HepG2 (cell line): Measurements from ENCODE around the gene SMTNL1. TPM values are rescaled to one million over a fixed set of nuclear protein-coding genes. Genes with fewer than 3 reads are reported as not detected.

ENCODE experiments used
- AHR ChIP-seq: IDR thresholded peaks from 2 replicates; pipeline ENCODE4 v1.6.1; 2018; ENCODE audit warnings: missing genetic modification reagents, missing compliant biosample characterization
- DMAP1 ChIP-seq: IDR thresholded peaks from 2 replicates; pipeline ENCODE4 v1.6.1; 2016
- DPF2 ChIP-seq: sonication (generic); formaldehyde crosslinking; IDR thresholded peaks from 2 replicates; pipeline ENCODE4 v1.4.0; 2020; ENCODE audit warnings: mild to moderate bottlenecking, low read depth, missing genetic modification reagents, borderline replicate concordance
- HDAC6 ChIP-seq: fragments of 200-600 bp; sonication (generic); IDR thresholded peaks from 2 replicates; pipeline ENCODE4 v1.7.0; 2017; ENCODE audit warnings: mild to moderate bottlenecking, antibody characterized with exemption, low read length, low read depth
- HMG20A ChIP-seq: IDR thresholded peaks from 2 replicates; pipeline ENCODE4 v1.6.1; 2016; ENCODE audit warnings: borderline replicate concordance
- IKZF1 ChIP-seq: fragments of 450-650 bp; IDR thresholded peaks from 2 replicates; pipeline ENCODE4 v1.7.1; 2016
- KLF6 ChIP-seq: IDR thresholded peaks from 2 replicates; pipeline ENCODE4 v1.8.0; 2016; ENCODE audit warnings: missing biosample characterization, missing genetic modification reagents
- POLR2G ChIP-seq: fragments of 200-400 bp; formaldehyde crosslinking; IDR thresholded peaks from 2 replicates; pipeline ENCODE4 v1.6.1; 2018; ENCODE audit warnings: mild to moderate bottlenecking, low read depth, low read length, moderate library complexity
- RARG ChIP-seq: sonication (generic); formaldehyde crosslinking; IDR thresholded peaks from 2 replicates; pipeline ENCODE4 v1.4.0; 2020; ENCODE audit warnings: low read depth, mild to moderate bottlenecking, missing genetic modification reagents
- RCOR2 ChIP-seq: IDR thresholded peaks from 2 replicates; pipeline ENCODE4 v1.6.1; 2016; ENCODE audit warnings: missing biosample characterization, missing genetic modification reagents
- RNF2 ChIP-seq: fragments of 450-650 bp; conservative IDR thresholded peaks from 2 replicates; pipeline ENCODE4 v1.6.1; 2016; ENCODE audit warnings: low read depth
- ZNF17 ChIP-seq: sonication (generic); formaldehyde crosslinking; IDR thresholded peaks from 2 replicates; pipeline ENCODE4 v1.5.0; 2020; ENCODE audit warnings: mild to moderate bottlenecking, missing genetic modification reagents
- ZNF20 ChIP-seq: sonication (generic); formaldehyde crosslinking; IDR thresholded peaks from 2 replicates; pipeline ENCODE4 v1.4.0; 2020; ENCODE audit warnings: mild to moderate bottlenecking, moderate library complexity, missing genetic modification reagents
- ZNF674 ChIP-seq: sonication (generic); formaldehyde crosslinking; IDR thresholded peaks from 2 replicates; pipeline ENCODE4 v1.5.0; 2020; ENCODE audit warnings: low read depth, mild to moderate bottlenecking, missing genetic modification reagents
- ZNF780A ChIP-seq: sonication (generic); formaldehyde crosslinking; IDR thresholded peaks from 2 replicates; pipeline ENCODE4 v1.8.0; 2022; ENCODE audit warnings: mild to moderate bottlenecking, missing genetic modification reagents, moderate library complexity
- ZNF850 ChIP-seq: sonication (generic); formaldehyde crosslinking; conservative IDR thresholded peaks from 2 replicates; pipeline ENCODE4 v1.9.0; 2021; ENCODE audit warnings: mild to moderate bottlenecking, missing genetic modification reagents
- polyA plus RNA-seq, 8 experiments: library from polyadenylated mRNA; depleted of rRNA in 3 of 8; stranded (reverse) in 7 of 8; unstranded in 1 of 8; fragments of >200 nt; fragmentation: Illumina TruSeq in 4 of 8; extraction: Trizol in 4 of 8; gene quantifications; 2 replicates each; pipeline versions ENCODE4 v1.2.1 to v1.2.3, GENCODE V29; 2011 to 2016; ENCODE audit warnings: low read depth in 4 of 8, missing spikeins in 1 of 8, mixed read lengths in 1 of 8; ENCODE audit not compliant: insufficient read depth in 1 of 8
- total RNA-seq, 5 experiments: library from RNA; depleted of rRNA; stranded (reverse); fragments of >200 nt; fragmentation: Illumina TruSeq; extraction: Trizol; gene quantifications; 2 replicates each; pipeline ENCODE4 v1.2.3, GENCODE V29; 2016; ENCODE audit warnings: low read depth in 1 of 5
- TF ChIP-seq, protein P1 (sequence below): sonication (generic); formaldehyde crosslinking; IDR thresholded peaks from 2 replicates; pipeline ENCODE4 v1.5.0; 2020; ENCODE audit warnings: mild to moderate bottlenecking, missing genetic modification reagents, moderate library complexity
- TF ChIP-seq, protein P2 (sequence below): sonication (generic); formaldehyde crosslinking; IDR thresholded peaks from 2 replicates; pipeline ENCODE4 v1.8.1; 2023; ENCODE audit warnings: missing genetic modification reagents, inconsistent platforms, borderline replicate concordance
- TF ChIP-seq, protein P3 (sequence below): sonication (generic); formaldehyde crosslinking; IDR thresholded peaks from 2 replicates; pipeline ENCODE4 v1.4.0; 2020; ENCODE audit warnings: missing genetic modification reagents, borderline replicate concordance
- TF ChIP-seq, protein P4 (sequence below), 2 experiments: sonication (generic) in 1 of 2; formaldehyde crosslinking in 1 of 2; IDR thresholded peaks; 2 replicates each; pipeline versions ENCODE4 v1.4.0 to v1.6.1; 2018 to 2020; ENCODE audit warnings: missing genetic modification reagents in 2 of 2, borderline replicate concordance in 1 of 2, low read depth in 1 of 2, mild to moderate bottlenecking in 1 of 2, missing biosample characterization in 1 of 2
- TF ChIP-seq, protein P5 (sequence below): sonication (generic); formaldehyde crosslinking; IDR thresholded peaks from 2 replicates; pipeline ENCODE4 v1.4.0; 2020; ENCODE audit warnings: missing genetic modification reagents
- TF ChIP-seq, protein P6 (sequence below): IDR thresholded peaks from 2 replicates; pipeline ENCODE4 v1.6.1; 2018; ENCODE audit warnings: missing genetic modification reagents

The SMTNL1 gene
- total and polyA plus RNA-seq, 2 of the 13 experiments (the other 11 are each of a cell fraction or from before 2014, with no cell fraction given): 0.04 TPM; not detected in 1

DNA sequence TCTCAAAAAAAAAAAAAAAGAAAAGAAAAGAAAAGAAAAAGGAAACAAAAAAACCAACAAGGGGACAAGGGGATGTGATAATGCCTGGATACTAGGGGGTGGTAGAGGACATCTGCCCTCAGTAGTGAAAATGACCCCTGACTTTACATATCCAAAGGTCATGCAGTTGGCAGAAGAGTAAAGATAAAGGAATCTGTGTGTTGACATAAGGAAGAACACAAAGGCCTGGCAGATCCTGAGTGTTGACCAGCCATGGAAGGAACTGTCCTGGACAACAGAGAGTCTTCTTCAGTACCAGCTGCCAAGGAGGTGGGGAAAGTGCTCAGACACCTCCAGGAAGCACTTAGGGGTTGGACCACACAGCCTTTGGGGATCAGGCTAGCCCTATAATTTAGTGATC, 34.5 kb upstream of the SMTNL1 start (continued):
- TF ChIP-seq, protein P1, sequence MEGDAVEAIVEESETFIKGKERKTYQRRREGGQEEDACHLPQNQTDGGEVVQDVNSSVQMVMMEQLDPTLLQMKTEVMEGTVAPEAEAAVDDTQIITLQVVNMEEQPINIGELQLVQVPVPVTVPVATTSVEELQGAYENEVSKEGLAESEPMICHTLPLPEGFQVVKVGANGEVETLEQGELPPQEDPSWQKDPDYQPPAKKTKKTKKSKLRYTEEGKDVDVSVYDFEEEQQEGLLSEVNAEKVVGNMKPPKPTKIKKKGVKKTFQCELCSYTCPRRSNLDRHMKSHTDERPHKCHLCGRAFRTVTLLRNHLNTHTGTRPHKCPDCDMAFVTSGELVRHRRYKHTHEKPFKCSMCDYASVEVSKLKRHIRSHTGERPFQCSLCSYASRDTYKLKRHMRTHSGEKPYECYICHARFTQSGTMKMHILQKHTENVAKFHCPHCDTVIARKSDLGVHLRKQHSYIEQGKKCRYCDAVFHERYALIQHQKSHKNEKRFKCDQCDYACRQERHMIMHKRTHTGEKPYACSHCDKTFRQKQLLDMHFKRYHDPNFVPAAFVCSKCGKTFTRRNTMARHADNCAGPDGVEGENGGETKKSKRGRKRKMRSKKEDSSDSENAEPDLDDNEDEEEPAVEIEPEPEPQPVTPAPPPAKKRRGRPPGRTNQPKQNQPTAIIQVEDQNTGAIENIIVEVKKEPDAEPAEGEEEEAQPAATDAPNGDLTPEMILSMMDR (CRISPR knock-in tag): peak; percentile 59
- TF ChIP-seq ZNF780A (CRISPR knock-in tag) (no peak), KLF6 (no peak), POLR2G (no peak), ZNF17 (CRISPR knock-in tag) (no peak), HDAC6 (no peak), RNF2 (no peak), RARG (CRISPR knock-in tag) (no peak), ZNF674 (CRISPR knock-in tag) (no peak), DMAP1 (CRISPR knock-in tag) (no peak), ZNF20 (CRISPR knock-in tag) (no peak), HMG20A (CRISPR knock-in tag) (peak; percentile 79; the same call in 1 of the 2 replicates), AHR (CRISPR knock-in tag) (no peak), DPF2 (CRISPR knock-in tag) (peak; percentile 40; the same call in 1 of the 2 replicates), IKZF1 (no peak), ZNF850 (CRISPR knock-in tag) (no peak), RCOR2 (CRISPR knock-in tag) (peak; percentile 56; the same call in 1 of the 2 replicates)
- TF ChIP-seq, protein P2, sequence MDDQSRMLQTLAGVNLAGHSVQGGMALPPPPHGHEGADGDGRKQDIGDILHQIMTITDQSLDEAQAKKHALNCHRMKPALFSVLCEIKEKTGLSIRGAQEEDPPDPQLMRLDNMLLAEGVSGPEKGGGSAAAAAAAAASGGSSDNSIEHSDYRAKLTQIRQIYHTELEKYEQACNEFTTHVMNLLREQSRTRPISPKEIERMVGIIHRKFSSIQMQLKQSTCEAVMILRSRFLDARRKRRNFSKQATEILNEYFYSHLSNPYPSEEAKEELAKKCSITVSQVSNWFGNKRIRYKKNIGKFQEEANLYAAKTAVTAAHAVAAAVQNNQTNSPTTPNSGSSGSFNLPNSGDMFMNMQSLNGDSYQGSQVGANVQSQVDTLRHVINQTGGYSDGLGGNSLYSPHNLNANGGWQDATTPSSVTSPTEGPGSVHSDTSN (CRISPR knock-in tag): no peak
- TF ChIP-seq, protein P3, sequence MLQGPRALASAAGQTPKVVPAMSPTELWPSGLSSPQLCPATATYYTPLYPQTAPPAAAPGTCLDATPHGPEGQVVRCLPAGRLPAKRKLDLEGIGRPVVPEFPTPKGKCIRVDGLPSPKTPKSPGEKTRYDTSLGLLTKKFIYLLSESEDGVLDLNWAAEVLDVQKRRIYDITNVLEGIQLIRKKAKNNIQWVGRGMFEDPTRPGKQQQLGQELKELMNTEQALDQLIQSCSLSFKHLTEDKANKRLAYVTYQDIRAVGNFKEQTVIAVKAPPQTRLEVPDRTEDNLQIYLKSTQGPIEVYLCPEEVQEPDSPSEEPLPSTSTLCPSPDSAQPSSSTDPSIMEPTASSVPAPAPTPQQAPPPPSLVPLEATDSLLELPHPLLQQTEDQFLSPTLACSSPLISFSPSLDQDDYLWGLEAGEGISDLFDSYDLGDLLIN: no peak
- TF ChIP-seq, protein P4, sequence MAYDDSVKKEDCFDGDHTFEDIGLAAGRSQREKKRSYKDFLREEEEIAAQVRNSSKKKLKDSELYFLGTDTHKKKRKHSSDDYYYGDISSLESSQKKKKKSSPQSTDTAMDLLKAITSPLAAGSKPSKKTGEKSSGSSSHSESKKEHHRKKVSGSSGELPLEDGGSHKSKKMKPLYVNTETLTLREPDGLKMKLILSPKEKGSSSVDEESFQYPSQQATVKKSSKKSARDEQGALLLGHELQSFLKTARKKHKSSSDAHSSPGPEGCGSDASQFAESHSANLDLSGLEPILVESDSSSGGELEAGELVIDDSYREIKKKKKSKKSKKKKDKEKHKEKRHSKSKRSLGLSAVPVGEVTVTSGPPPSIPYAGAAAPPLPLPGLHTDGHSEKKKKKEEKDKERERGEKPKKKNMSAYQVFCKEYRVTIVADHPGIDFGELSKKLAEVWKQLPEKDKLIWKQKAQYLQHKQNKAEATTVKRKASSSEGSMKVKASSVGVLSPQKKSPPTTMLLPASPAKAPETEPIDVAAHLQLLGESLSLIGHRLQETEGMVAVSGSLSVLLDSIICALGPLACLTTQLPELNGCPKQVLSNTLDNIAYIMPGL (CRISPR knock-in tag; IDR thresholded peaks at IDR 0.05; ENCODE audit: borderline replicate concordance in 1 of 2, low read depth in 1 of 2): 0 out of 4 replicates have a peak, but pooled peaks of 1 of the 2 experiments have one; percentile 27
- TF ChIP-seq, protein P5, sequence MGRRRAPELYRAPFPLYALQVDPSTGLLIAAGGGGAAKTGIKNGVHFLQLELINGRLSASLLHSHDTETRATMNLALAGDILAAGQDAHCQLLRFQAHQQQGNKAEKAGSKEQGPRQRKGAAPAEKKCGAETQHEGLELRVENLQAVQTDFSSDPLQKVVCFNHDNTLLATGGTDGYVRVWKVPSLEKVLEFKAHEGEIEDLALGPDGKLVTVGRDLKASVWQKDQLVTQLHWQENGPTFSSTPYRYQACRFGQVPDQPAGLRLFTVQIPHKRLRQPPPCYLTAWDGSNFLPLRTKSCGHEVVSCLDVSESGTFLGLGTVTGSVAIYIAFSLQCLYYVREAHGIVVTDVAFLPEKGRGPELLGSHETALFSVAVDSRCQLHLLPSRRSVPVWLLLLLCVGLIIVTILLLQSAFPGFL: no peak
- TF ChIP-seq, protein P6, sequence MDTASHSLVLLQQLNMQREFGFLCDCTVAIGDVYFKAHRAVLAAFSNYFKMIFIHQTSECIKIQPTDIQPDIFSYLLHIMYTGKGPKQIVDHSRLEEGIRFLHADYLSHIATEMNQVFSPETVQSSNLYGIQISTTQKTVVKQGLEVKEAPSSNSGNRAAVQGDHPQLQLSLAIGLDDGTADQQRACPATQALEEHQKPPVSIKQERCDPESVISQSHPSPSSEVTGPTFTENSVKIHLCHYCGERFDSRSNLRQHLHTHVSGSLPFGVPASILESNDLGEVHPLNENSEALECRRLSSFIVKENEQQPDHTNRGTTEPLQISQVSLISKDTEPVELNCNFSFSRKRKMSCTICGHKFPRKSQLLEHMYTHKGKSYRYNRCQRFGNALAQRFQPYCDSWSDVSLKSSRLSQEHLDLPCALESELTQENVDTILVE (CRISPR knock-in tag): 0 out of 2 replicates have a peak, but pooled peaks have one; percentile 15
